ENCODE results near the gene MAPK12.

Gene MAPK12

GRCh38 chr22:50224071-50224470 lies 37.4 kb downstream of the MAPK12 start:
- Histone ChIP-seq H3K79me2 (no peaks in the 10 kb centered on the region), H3K9me3 (ENCODE audit: control insufficient read depth, low read length) (no peaks in the 10 kb centered on the region), H3K36me3 (ENCODE audit: control insufficient read depth, insufficient read depth, low read length) (no peaks in the 10 kb centered on the region), H3K9ac (no peak overlapping the region), H3K4me2 (ENCODE audit: low read length) (no peak overlapping the region), H3K27ac (no peak overlapping the region), H3K27me3 (ENCODE audit: control insufficient read depth, insufficient read depth, low read length) (no peaks in the 10 kb centered on the region), H2AFZ (no peak overlapping the region), H3K4me1 (no peaks in the 10 kb centered on the region), H3K4me3 (ENCODE audit: low read depth, low read length) (no peak overlapping the region)
- TF ChIP-seq CTCF (IDR thresholded peaks at IDR 0.05) = no peak

- Histone ChIP-seq H3K4me2 (ENCODE audit: low read length) (no peak overlapping the region), H3K4me3 (ENCODE audit: low read depth, low read length) (no peak overlapping the region), H2AFZ (no peak overlapping the region), H3K27ac (no peak overlapping the region), H3K27me3 (ENCODE audit: control insufficient read depth, insufficient read depth, low read length) (no peaks in the 10 kb centered on the region), H3K4me1 (no peaks in the 10 kb centered on the region), H3K9me3 (ENCODE audit: control insufficient read depth, low read length) (no peaks in the 10 kb centered on the region), H3K79me2 (no peaks in the 10 kb centered on the region), H3K9ac (no peak overlapping the region), H3K36me3 (ENCODE audit: control insufficient read depth, insufficient read depth, low read length) (no peaks in the 10 kb centered on the region)
- TF ChIP-seq CTCF (IDR thresholded peaks at IDR 0.05) = no peak
Measured at GRCh38 chr22:50222508-50222907, 39.0 kb downstream of the MAPK12 start.

GRCh38 chr22:50221410-50222300 lies 39.8 kb downstream of the MAPK12 start:
- Histone ChIP-seq H3K36me3 (ENCODE audit: control insufficient read depth, insufficient read depth, low read length) (no peaks in the 10 kb centered on the region), H3K9me3 (ENCODE audit: control insufficient read depth, low read length) (no peaks in the 10 kb centered on the region), H3K4me3 (ENCODE audit: low read depth, low read length) (no peak overlapping the region), H3K4me1 (no peaks in the 10 kb centered on the region), H3K4me2 (ENCODE audit: low read length) (no peak overlapping the region), H3K9ac (no peak overlapping the region), H3K79me2 (no peaks in the 10 kb centered on the region), H3K27me3 (ENCODE audit: control insufficient read depth, insufficient read depth, low read length) (no peaks in the 10 kb centered on the region), H2AFZ (no peak overlapping the region), H3K27ac (no peak overlapping the region)
- no peak for TF ChIP-seq CTCF (IDR thresholded peaks at IDR 0.05)

- Histone ChIP-seq H3K27ac (no peak overlapping the region), H3K4me3 (ENCODE audit: low read depth, low read length) (no peak overlapping the region), H3K9ac (no peak overlapping the region), H3K4me1 (no peaks in the 10 kb centered on the region), H3K27me3 (ENCODE audit: control insufficient read depth, insufficient read depth, low read length) (no peaks in the 10 kb centered on the region), H2AFZ (no peak overlapping the region), H3K9me3 (ENCODE audit: control insufficient read depth, low read length) (no peaks in the 10 kb centered on the region), H3K4me2 (ENCODE audit: low read length) (no peak overlapping the region), H3K79me2 (no peaks in the 10 kb centered on the region), H3K36me3 (ENCODE audit: control insufficient read depth, insufficient read depth, low read length) (no peaks in the 10 kb centered on the region)
- no peak for TF ChIP-seq CTCF (IDR thresholded peaks at IDR 0.05)
Measured at GRCh38 chr22:50220603-50221409, 40.7 kb downstream of the MAPK12 start.
